Mammary epithelial cell (primary cell): ENCODE measurements around the gene UQCRH.

ENCODE experiments used
- EZH2 ChIP-seq: IDR thresholded peaks from 2 replicates; pipeline ENCODE4 v1.6.1; 2012; ENCODE audit warnings: low read length, inconsistent platforms, borderline replicate concordance
- TF ChIP-seq, protein P1 (sequence below), 2 donors: IDR thresholded peaks in 1 of 2; conservative IDR thresholded peaks in 1 of 2; 2 replicates each; pipeline ENCODE4 v1.5.1; 2011 to 2012; ENCODE audit warnings: inconsistent platforms in 2 of 2, low read length in 2 of 2, mild to moderate bottlenecking in 2 of 2, control low read depth in 1 of 2, low read depth in 1 of 2; ENCODE audit not compliant: insufficient read depth in 1 of 2; ENCODE audit errors: extremely low read depth in 1 of 2

DNA sequence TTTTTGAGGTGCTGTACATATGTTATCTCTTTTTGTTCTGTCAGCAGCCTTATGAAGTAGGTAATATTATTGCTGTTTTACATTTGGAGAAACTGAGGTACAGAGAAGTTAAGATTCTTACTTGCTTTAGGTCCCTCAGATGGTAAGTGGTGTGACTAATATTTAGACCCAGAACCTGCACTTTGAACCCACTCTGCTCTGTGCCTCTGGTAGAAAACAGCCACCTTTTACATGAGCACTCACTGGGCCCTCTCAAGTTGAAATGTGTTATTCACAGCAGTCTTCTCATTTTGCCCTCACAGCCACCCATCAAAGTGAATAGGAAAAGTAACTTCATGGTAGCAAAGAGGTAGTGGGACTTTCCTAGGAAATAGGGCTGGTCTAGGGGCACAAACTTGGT lies 41.8 kb downstream of the UQCRH start:
- TF ChIP-seq, protein P1, sequence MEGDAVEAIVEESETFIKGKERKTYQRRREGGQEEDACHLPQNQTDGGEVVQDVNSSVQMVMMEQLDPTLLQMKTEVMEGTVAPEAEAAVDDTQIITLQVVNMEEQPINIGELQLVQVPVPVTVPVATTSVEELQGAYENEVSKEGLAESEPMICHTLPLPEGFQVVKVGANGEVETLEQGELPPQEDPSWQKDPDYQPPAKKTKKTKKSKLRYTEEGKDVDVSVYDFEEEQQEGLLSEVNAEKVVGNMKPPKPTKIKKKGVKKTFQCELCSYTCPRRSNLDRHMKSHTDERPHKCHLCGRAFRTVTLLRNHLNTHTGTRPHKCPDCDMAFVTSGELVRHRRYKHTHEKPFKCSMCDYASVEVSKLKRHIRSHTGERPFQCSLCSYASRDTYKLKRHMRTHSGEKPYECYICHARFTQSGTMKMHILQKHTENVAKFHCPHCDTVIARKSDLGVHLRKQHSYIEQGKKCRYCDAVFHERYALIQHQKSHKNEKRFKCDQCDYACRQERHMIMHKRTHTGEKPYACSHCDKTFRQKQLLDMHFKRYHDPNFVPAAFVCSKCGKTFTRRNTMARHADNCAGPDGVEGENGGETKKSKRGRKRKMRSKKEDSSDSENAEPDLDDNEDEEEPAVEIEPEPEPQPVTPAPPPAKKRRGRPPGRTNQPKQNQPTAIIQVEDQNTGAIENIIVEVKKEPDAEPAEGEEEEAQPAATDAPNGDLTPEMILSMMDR (conservative IDR thresholded peaks at IDR 0.05 in 1 of 2, IDR thresholded peaks at IDR 0.05 in 1 of 2; ENCODE audit: extremely low read depth in 1 of 2, insufficient read depth in 1 of 2, low read depth in 1 of 2, low read length in 2 of 2): no peak
- no peak for TF ChIP-seq EZH2
